ENCODE results near the gene CPLANE2. TPM values are rescaled to one million over a fixed set of nuclear protein-coding genes. Genes with fewer than 3 reads are reported as not detected.

Gene CPLANE2
- total RNA-seq, 3 donors from 2014 or later (not counting 1 experiment from before 2014, with no cell fraction given), result 7.6 to 10.8 (median 8.3) TPM

GRCh38 chr1:16204216-16204615, 32.8 kb downstream of the CPLANE2 start:
- Mint-ChIP-seq H3K36me3 (no peaks in the 10 kb centered on the region), H3K27me3 (ENCODE audit: low read depth in 2 of 2) (no peaks in the 10 kb centered on the region), H3K9me3 (no peaks in the 10 kb centered on the region), H3K4me1 (peaks cover 0 to 42% of the 10 kb centered on the region in 2 donors), H3K27ac (peak overlapping the region in 1 of 2 donors; percentile 37), H3K4me3 (no peak overlapping the region)
- no peak overlapping the region for H3K4me3 ChIP-seq (ENCODE audit: low read length)
- DNase-seq (no peak), ATAC-seq (no peak)
- no peaks in the 10 kb centered on the region for H3K9me3 ChIP-seq (ENCODE audit: control insufficient read depth, insufficient read depth, low read length)
- no peak overlapping the region for H3K27ac ChIP-seq (ENCODE audit: low read length)
- peaks cover 14% of the 10 kb centered on the region for H3K36me3 ChIP-seq (ENCODE audit: control insufficient read depth, insufficient read depth, low read length)
- H3K4me1 ChIP-seq (ENCODE audit: control insufficient read depth, insufficient read depth, low read length), result peaks cover 16% of the 10 kb centered on the region
- intact Hi-C loops (cut with micrococcal nuclease), result no loop called here
- H3K27me3 ChIP-seq (ENCODE audit: control insufficient read depth, insufficient read depth, low read length), result no peaks in the 10 kb centered on the region
- no peak for TF ChIP-seq CTCF (IDR thresholded peaks at IDR 0.05)
- 97% methylated on average over 2 of the region's 2 CpGs for WGBS (ENCODE audit: insufficient coverage)

GRCh38 chr1:16203550-16203949, 33.4 kb downstream of the CPLANE2 start:
- Histone ChIP-seq H3K4me3 (ENCODE audit: low read length) (no peak overlapping the region), H3K9me3 (ENCODE audit: control insufficient read depth, insufficient read depth, low read length) (no peaks in the 10 kb centered on the region), H3K27ac (ENCODE audit: low read length) (no peak overlapping the region), H3K4me1 (ENCODE audit: control insufficient read depth, insufficient read depth, low read length) (peaks cover 16% of the 10 kb centered on the region), H3K36me3 (ENCODE audit: control insufficient read depth, insufficient read depth, low read length) (peaks cover 14% of the 10 kb centered on the region), H3K27me3 (ENCODE audit: control insufficient read depth, insufficient read depth, low read length) (no peaks in the 10 kb centered on the region)
- Mint-ChIP-seq H3K9me3 (no peaks in the 10 kb centered on the region), H3K36me3 (no peaks in the 10 kb centered on the region), H3K27me3 (ENCODE audit: low read depth in 2 of 2) (no peaks in the 10 kb centered on the region), H3K4me1 (peaks cover 0 to 48% of the 10 kb centered on the region in 2 donors), H3K4me3 (no peak overlapping the region), H3K27ac (peak overlapping the region in 1 of 2 donors; percentile 19)
- no peak for TF ChIP-seq CTCF (IDR thresholded peaks at IDR 0.05)
- intact Hi-C loops (cut with micrococcal nuclease), result no loop called here
- DNase-seq, result no peak
- ATAC-seq, result no peak
- whole genome bisulfite sequencing (ENCODE audit: insufficient coverage), result 46% methylated on average over 3 of the region's 3 CpGs

DNA sequence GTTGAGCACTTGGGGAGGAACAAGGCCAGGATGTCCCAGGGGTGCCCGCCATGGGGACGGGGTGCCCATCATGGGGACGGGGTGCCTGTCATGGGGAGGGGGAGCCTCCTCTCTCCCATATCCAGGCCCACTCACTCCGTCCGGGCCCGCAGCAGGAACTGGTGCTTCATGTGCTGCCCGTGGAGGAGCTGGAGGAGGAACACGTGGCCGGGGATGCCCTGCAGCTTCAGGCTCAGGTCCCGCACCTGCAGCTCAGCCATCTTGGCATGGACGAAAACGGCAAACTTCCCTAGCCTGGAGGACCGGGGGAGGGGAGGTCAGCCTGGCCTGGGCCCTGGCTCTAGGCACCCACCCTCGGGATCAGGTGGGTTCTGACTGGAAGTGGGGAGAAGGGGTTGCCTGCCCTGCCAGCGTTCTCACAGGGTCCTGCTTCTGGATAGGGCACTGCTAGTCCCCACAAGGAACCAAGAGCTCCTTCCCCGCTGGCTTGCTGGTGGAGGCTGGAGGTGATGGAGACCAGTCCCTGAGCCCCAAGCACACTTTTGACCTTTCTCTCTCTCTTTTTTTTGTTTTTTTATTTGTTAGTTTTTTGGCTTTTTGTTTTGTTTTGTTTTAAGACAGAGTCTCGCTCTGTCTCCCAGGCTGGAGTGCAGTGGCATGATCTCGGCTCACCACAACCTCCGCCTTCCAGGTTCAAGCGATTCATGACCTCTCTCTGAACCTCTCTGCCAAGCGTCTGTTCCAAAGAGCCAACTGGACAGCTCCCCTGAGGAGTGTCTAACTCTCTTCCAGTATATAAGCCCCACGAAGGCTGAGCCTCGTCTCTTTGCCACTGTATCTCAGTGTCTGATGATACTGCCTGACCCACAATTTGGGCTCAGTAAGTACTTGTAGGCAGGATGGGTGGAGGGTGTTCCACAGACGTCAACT, 34.4 kb downstream of the CPLANE2 start:
- Histone ChIP-seq H3K9me3 (ENCODE audit: control insufficient read depth, insufficient read depth, low read length) (no peaks in the 10 kb centered on the region), H3K4me1 (ENCODE audit: control insufficient read depth, insufficient read depth, low read length) (peaks cover 15% of the 10 kb centered on the region), H3K27ac (ENCODE audit: low read length) (no peak overlapping the region), H3K4me3 (ENCODE audit: low read length) (no peak overlapping the region), H3K36me3 (ENCODE audit: control insufficient read depth, insufficient read depth, low read length) (peaks cover 14% of the 10 kb centered on the region), H3K27me3 (ENCODE audit: control insufficient read depth, insufficient read depth, low read length) (no peaks in the 10 kb centered on the region)
- no peaks in the 10 kb centered on the region for H3K9me3 Mint-ChIP-seq
- no peak for TF ChIP-seq CTCF (IDR thresholded peaks at IDR 0.05)
- peak overlapping the region in 1 of 2 donors; percentile 19 for H3K27ac Mint-ChIP-seq
- no peak overlapping the region for H3K4me3 Mint-ChIP-seq
- H3K4me1 Mint-ChIP-seq, result peaks cover 0 to 48% of the 10 kb centered on the region in 2 donors
- ATAC-seq, result no peak
- H3K36me3 Mint-ChIP-seq, result no peaks in the 10 kb centered on the region
- H3K27me3 Mint-ChIP-seq (ENCODE audit: low read depth in 2 of 2), result no peaks in the 10 kb centered on the region
- intact Hi-C loops (cut with micrococcal nuclease), result no loop called here
- DNase-seq, result no peak
- 95% methylated on average over 24 of the region's 24 CpGs for WGBS (ENCODE audit: insufficient coverage)
